Spleen (tissue), 11 donors: ENCODE measurements around the gene REXO1. TPM values are rescaled to one million over a fixed set of nuclear protein-coding genes. Genes with fewer than 3 reads are reported as not detected.
A peak's percentile ranks its signal among the peaks of the same experiment; 100 is the strongest.

Experiments
- DNase-seq: peaks from one replicate; pipeline ENCODE4 v3.0.0-alpha.2; 2020
- H3K27ac ChIP-seq, 8 donors: fragments of 200-600 bp; sonication (generic) in 7 of 8; 1 replicate in 4 of 8; 2 replicates in 4 of 8; pipeline versions ENCODE4 v1.5.0 to v1.8.0; 2016 to 2021; ENCODE audit warnings: inconsistent platforms in 4 of 8, mild to moderate bottlenecking in 4 of 8, moderate library complexity in 1 of 8
- H3K27me3 ChIP-seq, 7 donors: fragments of 200-600 bp; sonication (generic) in 6 of 7; replicated peaks in 1 of 7; 1 replicate in 4 of 7; 2 replicates in 3 of 7; pipeline versions ENCODE4 v1.5.0 to v1.8.0; 2016 to 2021; ENCODE audit warnings: inconsistent platforms in 3 of 7, mild to moderate bottlenecking in 1 of 7
- H3K36me3 ChIP-seq, 6 donors: fragments of 200-600 bp; sonication (generic) in 5 of 6; 1 replicate in 4 of 6; 2 replicates in 2 of 6; pipeline versions ENCODE4 v1.5.0 to v1.8.0; 2016 to 2021; ENCODE audit warnings: inconsistent platforms in 2 of 6
- H3K4me1 ChIP-seq, 6 donors: fragments of 200-600 bp; sonication (generic) in 5 of 6; 1 replicate in 3 of 6; 2 replicates in 3 of 6; pipeline versions ENCODE4 v1.5.0 to v1.8.0; 2016 to 2021; ENCODE audit warnings: inconsistent platforms in 3 of 6
- H3K4me3 ChIP-seq, 8 donors: fragments of 200-600 bp; sonication (generic) in 7 of 8; 1 replicate in 4 of 8; 2 replicates in 4 of 8; pipeline versions ENCODE4 v1.5.0 to v1.8.0; 2016 to 2021; ENCODE audit warnings: inconsistent platforms in 4 of 8, mild to moderate bottlenecking in 4 of 8, moderate library complexity in 2 of 8
- H3K9me3 ChIP-seq, 8 donors: fragments of 200-600 bp; sonication (generic) in 7 of 8; 1 replicate in 4 of 8; 2 replicates in 4 of 8; pipeline versions ENCODE4 v1.5.0 to v1.8.0; 2016 to 2021; ENCODE audit warnings: inconsistent platforms in 4 of 8
- CTCF ChIP-seq, 11 experiments: fragments of 200-600 bp in 7 of 11; fragments of 450-650 bp in 4 of 11; sonication (generic) in 4 of 11; IDR thresholded peaks in 8 of 11; conservative IDR thresholded peaks in 3 of 11; 1 replicate in 7 of 11; 2 replicates in 4 of 11; pipeline versions ENCODE4 v1.4.0 to v1.8.0; 2016 to 2021; ENCODE audit warnings: antibody characterized with exemption in 11 of 11, inconsistent platforms in 4 of 11, mild to moderate bottlenecking in 1 of 11
- POLR2A ChIP-seq, 3 donors: fragments of 450-650 bp; IDR thresholded peaks; one replicate each; pipeline ENCODE4 v1.5.1; 2017; ENCODE audit warnings: antibody characterized with exemption in 3 of 3, mild to moderate bottlenecking in 1 of 3
- POLR2AphosphoS5 ChIP-seq, 3 donors: sonication (generic); formaldehyde crosslinking; IDR thresholded peaks; one replicate each; pipeline ENCODE4 v1.5.1; 2017; ENCODE audit warnings: antibody characterized with exemption in 3 of 3
- WGBS, 5 donors: extraction: QIAGEN DNeasy Blood & Tissue Kit in 3 of 5; methylation state at CpG; one replicate each; pipeline versions ENCODE4 v1.1.5 to v1.1.7; 2013 to 2018; 5-methylcytosine and 5-hydroxymethylcytosine counted together
- intact Hi-C: fragments of 100-400 bp; cut with DNase I; formaldehyde crosslinking; loops from one replicate; pipeline ENCODE4 v1.15.0; 2023; ENCODE audit warnings: low total_unique reads
- polyA plus RNA-seq, 3 donors: library from polyadenylated mRNA; stranded (reverse); fragments of 200-250 nt; gene quantifications; one replicate each; pipeline ENCODE4 v1.2.1, GENCODE V29; 2013
- total RNA-seq, 7 donors: library from RNA; depleted of rRNA in 3 of 7; stranded (reverse); fragments of >200 nt in 3 of 7; fragmentation: NEBNext Ultra II Directional in 4 of 7; extraction: Animal tissue kit (Norgen Biotek cat#: 25700) in 4 of 7; gene quantifications; one replicate each; pipeline versions ENCODE4 v1.1.0 to v1.2.1, GENCODE V29; 2016 to 2021
- donor health status: healthy with polysubstance abuse.
- donor health status: DM: no; HTN: no; CAD: no; lungs with moderate emphysema.
- donor health status: DM: no; HTN: no; CAD: no.
- donor health status: Bipolar disorder and iron deficiency.
- donor health status: healthy.
- donor health status: DM: no; HTN: no; CAD: no.
- donor health status: DM: yes; HTN: yes; CAD: no.

Gene REXO1
- total and polyA plus RNA-seq, 10 donors: 13.4 to 88.1 (median 50.6) TPM

GRCh38 chr19:1827566-1828278, 20.6 kb downstream of the REXO1 start:
- Histone ChIP-seq H3K4me3 (peak overlapping the region in 7 of 8 donors; percentile 37 to 67 (median 44)), H3K27ac (peak overlapping the region; percentile 61 to 89 (median 82)), H3K9me3 (no peaks in the 10 kb centered on the region), H3K4me1 (peaks cover 0 to 97% (median 42%) of the 10 kb centered on the region in 6 donors), H3K27me3 (no peaks in the 10 kb centered on the region), H3K36me3 (peaks cover 2 to 97% (median 57%) of the 10 kb centered on the region in 6 donors)
- TF ChIP-seq POLR2AphosphoS5 (IDR thresholded peaks at IDR 0.05) (peak in 2 of 3 donors; percentile 8 to 40), POLR2A (IDR thresholded peaks at IDR 0.05) (no peak)
- intact Hi-C loops: no loop called here
- 77 to 94% (median 84%) methylated on average over 21 to 41 of the region's 41 CpGs for WGBS, 5 donors
- no peak for DNase-seq

DNA sequence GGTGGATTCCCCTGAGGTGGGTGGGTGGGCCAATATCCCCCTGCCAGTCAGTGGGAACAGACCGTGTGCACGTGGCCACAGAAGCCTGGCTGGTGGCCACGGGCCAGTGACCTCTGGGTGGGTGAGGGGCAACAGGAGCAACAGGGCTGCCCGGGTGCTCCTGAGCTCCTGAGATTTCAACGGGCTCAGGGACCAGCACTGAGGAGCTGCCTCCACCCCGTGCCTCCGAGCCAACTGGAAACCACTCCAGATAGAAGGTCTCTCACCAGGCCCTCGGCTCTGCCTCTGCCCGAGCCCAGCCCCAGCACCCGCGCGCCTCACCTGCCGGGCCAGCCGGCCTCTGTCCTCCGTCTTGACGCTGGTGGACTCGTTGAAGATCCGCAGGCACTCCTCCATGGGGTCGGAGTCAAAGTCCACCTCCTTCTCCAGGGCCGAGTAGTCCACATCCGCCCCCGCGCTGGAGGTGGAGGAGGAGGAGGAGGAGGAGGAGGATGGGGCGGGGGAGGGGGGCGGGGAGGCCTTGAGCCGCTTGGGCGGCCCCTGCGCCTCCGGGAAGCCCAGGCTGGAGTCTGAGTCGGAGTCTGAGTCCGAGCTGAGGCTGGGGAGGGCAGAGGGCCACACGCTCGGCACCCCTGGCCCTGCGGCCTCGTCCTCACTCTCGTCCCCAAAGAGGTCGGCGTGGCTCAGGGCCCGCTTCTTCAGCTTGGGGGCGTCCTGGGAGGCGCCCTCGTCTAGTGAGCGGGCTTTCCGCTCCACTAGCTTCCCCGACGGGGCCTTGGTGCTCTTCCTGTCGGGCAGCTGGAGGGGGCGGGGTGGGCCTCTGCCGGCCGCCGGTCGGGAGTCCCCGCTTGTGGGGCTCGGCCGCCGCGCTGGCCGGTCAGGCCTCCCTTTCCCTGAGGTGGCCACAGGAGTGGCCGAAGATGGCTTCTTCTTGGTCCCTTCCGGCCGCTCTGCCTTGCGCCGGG, 21.4 kb downstream of the REXO1 start:
- peak overlapping the region; percentile 61 to 89 (median 82) for H3K27ac ChIP-seq
- no peak for DNase-seq
- 50 to 78% (median 64%) methylated on average over 48 to 63 of the region's 63 CpGs for WGBS, 5 donors
- H3K27me3 ChIP-seq: no peaks in the 10 kb centered on the region
- intact Hi-C loops: no loop called here
- peak overlapping the region; percentile 16 to 67 (median 42) for H3K4me3 ChIP-seq
- TF ChIP-seq POLR2A (IDR thresholded peaks at IDR 0.05) (no peak), POLR2AphosphoS5 (IDR thresholded peaks at IDR 0.05) (peak; percentile 63 to 81 (median 79)), CTCF (IDR thresholded peaks at IDR 0.05 in 8 of 11, conservative IDR thresholded peaks at IDR 0.05 in 3 of 11) (no peak)
- no peaks in the 10 kb centered on the region for H3K9me3 ChIP-seq
- H3K4me1 ChIP-seq: peaks cover 0 to 96% (median 41%) of the 10 kb centered on the region in 6 donors
- peaks cover 2 to 99% (median 64%) of the 10 kb centered on the region in 6 donors for H3K36me3 ChIP-seq

DNA sequence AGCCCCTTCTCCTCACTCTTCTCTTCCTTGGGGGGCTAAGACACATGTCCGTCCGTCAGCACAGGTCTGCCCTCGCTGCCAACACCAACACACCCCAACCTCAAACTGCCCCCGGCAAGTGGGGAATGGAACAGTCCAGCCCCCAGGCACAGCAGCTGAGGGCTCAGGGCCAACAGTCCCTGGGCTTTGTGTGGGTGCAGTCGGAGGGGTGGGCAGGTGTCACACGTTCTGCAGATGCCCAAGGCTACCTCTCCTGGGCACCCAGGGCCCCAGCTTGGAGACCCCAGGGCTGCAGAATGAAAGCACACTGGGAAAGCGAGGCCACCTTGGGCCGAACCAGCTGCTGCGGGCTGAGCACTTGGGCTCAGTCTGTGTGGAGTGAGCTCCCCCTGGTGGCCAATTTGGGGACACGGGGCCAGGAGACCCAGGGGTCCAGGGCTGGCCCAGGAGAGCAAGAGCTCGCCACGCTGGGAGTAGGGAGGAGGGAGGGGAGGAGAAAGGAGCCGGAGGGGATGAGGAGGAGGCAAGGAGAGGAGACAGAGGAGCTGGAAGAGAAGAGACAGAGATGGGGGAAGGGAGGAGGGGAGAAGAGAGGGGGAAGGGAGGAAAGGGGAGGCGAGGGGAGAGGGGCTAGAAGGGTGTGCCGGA, 22.2 kb downstream of the REXO1 start:
- peak overlapping the region in 7 of 8 donors; percentile 37 to 67 (median 44) for H3K4me3 ChIP-seq
- H3K27me3 ChIP-seq: no peaks in the 10 kb centered on the region
- intact Hi-C loops: no loop called here
- peaks cover 0 to 90% (median 39%) of the 10 kb centered on the region in 6 donors for H3K4me1 ChIP-seq
- TF ChIP-seq CTCF (IDR thresholded peaks at IDR 0.05 in 8 of 11, conservative IDR thresholded peaks at IDR 0.05 in 3 of 11) (peak; percentile 82 to 97 (median 94)), POLR2A (IDR thresholded peaks at IDR 0.05) (no peak), POLR2AphosphoS5 (IDR thresholded peaks at IDR 0.05) (peak; percentile 48 to 67 (median 62))
- 34 to 40% (median 39%) methylated on average over 12 to 15 of the region's 15 CpGs for WGBS, 5 donors
- peaks cover 2 to 100% (median 72%) of the 10 kb centered on the region in 6 donors for H3K36me3 ChIP-seq
- peak; percentile 94 for DNase-seq
- peak overlapping the region; percentile 22 to 89 (median 82) for H3K27ac ChIP-seq
- H3K9me3 ChIP-seq: no peaks in the 10 kb centered on the region

GRCh38 chr19:1824252-1824622, 24.0 kb downstream of the REXO1 start:
- Histone ChIP-seq H3K36me3 (peaks cover 2 to 100% (median 80%) of the 10 kb centered on the region in 6 donors), H3K27ac (peak overlapping the region in 1 of 8 donors; percentile 9), H3K27me3 (no peaks in the 10 kb centered on the region), H3K9me3 (no peaks in the 10 kb centered on the region), H3K4me3 (peak overlapping the region in 2 of 8 donors; percentile 21 to 41), H3K4me1 (peaks cover 0 to 75% (median 37%) of the 10 kb centered on the region in 6 donors)
- intact Hi-C loops: no loop called here
- WGBS, 5 donors: 66 to 91% (median 79%) methylated on average over 14 of the region's 14 CpGs
- DNase-seq: no peak
- TF ChIP-seq CTCF (IDR thresholded peaks at IDR 0.05 in 8 of 11, conservative IDR thresholded peaks at IDR 0.05 in 3 of 11) (no peak), POLR2AphosphoS5 (IDR thresholded peaks at IDR 0.05) (peak in 2 of 3 donors; percentile 38 to 43), POLR2A (IDR thresholded peaks at IDR 0.05) (no peak)
